Measurements from ENCODE around the gene ARHGEF33.

The ARHGEF33 gene

DNA sequence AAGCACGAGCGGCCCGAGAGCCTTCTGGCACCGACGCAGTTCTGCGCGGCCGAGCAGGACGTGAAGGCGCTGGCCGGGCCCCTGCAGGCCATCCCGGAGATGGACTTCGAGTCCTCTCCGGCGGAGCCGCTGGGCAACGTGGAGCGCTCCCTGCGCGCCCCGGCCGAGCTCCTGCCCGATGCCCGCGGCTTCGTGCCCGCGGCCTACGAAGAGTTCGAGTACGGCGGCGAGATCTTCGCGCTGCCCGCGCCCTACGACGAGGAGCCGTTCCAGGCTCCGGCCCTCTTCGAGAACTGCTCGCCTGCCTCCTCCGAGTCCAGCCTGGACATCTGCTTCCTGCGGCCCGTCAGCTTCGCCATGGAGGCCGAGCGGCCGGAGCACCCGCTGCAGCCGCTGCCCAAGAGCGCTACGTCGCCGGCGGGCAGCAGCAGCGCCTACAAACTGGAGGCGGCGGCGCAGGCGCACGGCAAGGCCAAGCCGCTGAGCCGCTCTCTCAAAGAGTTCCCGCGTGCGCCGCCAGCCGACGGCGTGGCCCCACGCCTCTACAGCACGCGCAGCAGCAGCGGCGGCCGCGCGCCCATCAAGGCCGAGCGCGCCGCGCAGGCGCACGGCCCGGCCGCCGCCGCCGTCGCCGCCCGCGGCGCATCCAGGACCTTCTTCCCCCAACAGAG lies 70.4 kb downstream of the ARHGEF33 start:
- peak; percentile 65 to 71 for DNase-seq (ENCODE audit: low read depth in 2 of 2)

DNA sequence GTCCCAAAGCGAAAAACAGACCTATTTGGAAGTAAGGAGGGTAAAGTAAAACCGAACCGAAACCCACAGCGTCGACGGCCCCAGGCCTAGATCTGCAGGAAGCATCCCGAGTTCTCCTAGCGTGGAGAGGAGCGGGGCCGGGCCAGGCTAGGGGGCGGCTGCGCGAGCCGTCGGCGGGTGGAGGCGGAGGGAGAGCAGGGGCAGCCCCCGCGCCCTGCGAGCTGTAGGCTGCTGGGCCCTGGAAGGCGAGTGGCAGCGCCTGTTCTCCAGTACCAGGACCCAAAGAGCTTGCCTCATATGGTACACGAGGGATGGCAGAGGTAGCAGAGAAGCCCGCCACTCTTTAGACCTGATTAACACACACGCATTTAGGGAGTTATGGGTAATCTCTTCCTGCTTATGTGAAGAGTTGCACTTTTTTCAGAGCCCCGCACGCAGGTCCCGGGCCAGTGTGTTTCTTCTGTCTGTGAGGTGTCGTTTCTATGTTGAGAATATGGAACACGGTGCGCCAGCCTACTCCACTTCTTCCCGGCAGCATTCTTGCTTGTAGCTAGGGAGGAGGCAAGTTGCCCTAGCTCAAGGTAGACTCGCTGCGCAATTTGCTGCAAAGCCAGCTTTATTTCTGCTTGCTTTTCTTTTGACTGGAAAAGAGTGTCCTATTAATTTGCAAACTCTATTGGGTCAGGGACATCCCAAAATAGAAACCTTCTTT lies 71.1 kb downstream of the ARHGEF33 start:
- DNase-seq (ENCODE audit: low read depth in 2 of 2) = no peak

DNA sequence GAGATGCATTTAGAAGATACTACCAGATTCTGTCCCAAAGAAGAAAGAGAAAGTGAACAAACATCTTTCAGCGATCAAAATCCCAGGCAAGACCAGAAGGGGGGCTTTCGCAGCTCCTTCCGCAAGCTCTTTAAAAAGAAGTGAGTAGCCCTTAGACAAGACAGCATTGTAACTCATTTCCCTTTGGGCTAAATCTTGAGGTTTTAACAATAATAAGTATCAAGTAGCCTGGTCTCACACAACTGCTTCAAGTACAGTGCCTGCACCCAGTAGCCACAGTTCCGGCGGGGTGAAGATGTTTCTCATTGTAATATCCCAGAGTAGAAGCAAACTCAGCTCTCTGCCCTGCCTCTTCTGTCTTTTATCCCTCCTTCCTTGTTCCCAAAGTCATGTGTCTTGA lies 76.3 kb downstream of the ARHGEF33 start:
- no peak for DNase-seq (ENCODE audit: low read depth in 2 of 2)

DNA sequence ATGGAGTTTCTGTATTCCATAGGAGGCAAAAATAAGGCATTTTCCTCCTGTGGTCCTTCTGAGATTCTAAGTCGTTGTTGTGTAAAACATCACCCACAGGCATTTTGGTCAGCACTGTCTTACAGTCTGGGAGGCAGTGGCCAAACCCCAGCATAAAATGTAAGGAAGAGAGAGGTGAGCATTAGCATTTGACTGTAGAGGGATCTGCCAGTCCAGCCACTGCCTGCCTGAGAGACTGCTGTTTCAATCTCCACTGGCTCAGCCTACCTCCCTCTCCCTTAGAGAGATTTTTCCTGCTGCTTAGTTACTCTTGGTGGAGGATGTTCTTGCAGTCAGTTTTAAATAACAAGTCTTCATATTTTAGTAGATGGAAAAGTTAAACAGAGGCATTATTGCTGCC lies 77.0 kb downstream of the ARHGEF33 start:
- DNase-seq (ENCODE audit: low read depth in 2 of 2) = no peak

DNA sequence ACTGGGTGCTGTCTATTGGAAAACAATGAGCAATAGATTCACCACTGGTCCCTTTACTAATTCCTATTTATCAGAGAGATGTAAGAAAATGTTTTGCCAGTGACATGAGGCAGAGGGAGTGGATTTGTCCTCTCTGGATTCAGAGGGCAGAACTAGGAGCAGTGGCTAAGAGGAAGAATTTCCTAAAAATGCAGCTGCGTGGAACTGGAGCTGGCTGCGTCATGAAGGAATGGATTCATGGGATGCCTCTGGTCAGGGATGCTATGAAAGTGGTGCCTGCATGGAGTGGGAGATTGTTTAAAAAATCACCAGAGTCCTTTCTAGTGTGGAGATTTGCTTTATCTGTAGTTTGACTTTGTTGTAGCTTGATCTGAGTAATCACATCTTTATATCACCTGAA lies 78.3 kb downstream of the ARHGEF33 start:
- no peak for DNase-seq (ENCODE audit: low read depth in 2 of 2)

DNA sequence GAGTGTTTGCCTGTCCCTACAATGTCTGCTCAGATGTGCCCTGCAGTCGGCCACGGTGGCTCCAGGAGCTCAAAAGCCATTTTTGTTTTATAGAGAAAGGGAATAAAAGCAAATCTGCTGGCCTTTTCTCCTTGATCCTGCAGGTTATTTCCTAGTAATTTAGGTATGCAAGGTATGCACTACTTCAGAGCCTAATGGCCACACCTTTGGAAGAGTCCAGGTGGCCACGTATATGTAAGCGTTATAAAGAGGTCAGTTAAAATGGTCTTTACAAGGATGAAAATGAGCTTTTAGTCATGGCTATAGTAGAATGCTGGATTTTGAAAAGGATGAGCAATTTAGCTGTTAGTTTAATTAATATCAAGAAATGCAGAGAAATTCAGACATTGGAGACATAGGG lies 81.7 kb downstream of the ARHGEF33 start:
- no peak for DNase-seq (ENCODE audit: low read depth in 2 of 2)

DNA sequence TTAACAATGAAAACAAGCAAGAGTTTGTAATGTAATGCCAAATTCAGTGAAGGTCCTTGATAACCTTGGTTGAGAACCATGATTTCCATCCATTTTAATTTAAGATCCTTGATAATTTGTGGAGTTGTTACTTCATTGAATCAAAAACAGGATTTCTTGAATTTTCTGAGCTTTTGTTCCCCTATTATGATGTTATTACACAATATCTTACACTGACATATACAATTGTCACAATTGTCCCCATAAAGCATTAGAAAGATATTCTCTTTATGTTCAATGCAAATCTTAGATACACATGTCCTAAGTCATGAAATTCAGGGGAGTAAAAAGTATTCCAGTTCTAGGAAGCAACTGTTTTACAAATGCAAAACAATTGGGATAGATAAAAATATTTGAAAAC lies 83.6 kb downstream of the ARHGEF33 start:
- no peak for DNase-seq (ENCODE audit: low read depth in 2 of 2)

DNA sequence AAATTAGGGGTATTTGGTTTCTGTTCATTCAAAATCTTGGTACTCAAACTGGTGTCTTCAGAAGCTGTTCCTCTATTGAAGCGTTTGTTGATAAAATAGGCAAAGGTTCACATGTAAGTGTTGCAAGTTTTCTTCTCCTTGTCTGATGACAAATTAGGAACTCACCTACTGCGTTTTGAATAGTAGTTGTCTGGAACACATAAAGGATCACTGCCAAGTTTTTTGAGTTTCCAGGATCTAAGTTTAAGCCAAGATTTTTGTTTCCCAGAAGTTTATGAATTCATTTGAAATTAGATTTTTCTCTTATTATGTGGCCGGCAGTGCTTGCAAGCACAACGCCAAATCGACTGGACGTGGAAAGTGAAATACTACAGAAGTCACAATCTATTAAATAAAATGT lies 85.4 kb downstream of the ARHGEF33 start:
- no peak for DNase-seq (ENCODE audit: low read depth in 2 of 2)

DNA sequence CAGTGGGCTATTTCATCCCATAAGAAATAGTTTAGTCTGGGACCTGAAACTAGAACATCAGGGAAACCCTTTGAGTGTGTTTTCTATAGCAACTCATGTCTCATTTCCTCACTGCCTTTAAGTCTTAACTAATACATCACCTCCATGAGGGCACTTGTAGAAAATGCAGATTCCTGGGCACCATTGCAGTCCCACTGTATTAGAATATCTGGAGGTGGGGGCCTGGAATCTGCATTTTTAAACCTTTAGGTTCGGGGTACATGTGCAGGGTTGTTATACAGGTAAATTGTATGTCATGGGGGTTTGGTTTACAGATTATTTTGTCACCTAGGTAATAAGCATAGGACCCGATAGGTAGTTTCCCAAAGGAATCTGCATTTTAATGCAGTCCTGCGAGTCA lies 87.4 kb downstream of the ARHGEF33 start:
- no peak for DNase-seq (ENCODE audit: low read depth in 2 of 2)

DNA sequence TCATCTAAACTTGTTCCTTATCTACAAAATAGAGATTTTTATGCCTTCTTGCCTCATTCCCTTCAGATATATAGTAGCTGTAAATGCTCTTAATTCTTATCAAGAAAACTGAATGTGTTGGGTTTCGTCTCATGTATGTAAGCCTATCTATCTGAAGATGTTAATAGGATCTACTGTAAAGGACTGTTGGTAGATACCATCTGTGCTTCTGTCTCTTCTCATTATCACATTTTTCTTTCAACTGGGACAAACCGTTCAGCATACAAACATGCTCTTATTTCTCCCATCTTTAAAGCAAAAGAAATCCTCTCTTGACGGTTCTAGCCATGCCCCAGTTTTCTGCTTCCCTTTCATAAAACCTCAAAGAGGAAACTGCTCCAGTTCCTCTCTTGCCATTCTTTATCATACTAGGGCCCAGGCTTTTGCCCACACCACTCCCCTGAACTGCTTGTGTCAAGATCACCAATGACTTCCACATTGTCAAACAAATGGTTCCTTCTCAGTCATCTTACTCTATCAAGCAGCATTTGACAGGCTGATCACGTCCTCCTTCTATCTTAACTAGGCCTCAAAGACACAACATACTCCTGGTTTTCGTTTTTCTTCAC lies 88.7 kb downstream of the ARHGEF33 start:
- no peak for DNase-seq (ENCODE audit: low read depth in 2 of 2)

DNA sequence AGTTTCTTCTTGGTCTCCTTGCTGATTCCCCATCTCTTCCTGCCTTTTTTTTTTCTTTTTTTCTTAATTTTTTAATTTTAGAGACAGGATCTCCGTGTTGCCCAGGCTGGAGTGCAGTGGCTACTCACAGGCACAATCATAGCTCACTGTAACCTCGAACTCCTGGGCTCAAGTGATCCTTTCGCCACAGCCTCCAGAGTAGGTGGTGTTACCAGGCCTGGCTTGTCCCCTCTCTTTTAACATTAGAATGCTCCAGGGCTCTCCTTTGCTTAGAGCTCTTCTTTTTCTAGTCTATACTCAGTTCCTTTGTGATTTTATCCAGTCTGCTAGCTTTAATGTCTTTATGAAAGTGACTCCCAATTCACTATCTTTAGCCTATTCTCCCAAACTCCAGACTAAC lies 89.2 kb downstream of the ARHGEF33 start:
- DNase-seq (ENCODE audit: low read depth in 2 of 2) = no peak

DNA sequence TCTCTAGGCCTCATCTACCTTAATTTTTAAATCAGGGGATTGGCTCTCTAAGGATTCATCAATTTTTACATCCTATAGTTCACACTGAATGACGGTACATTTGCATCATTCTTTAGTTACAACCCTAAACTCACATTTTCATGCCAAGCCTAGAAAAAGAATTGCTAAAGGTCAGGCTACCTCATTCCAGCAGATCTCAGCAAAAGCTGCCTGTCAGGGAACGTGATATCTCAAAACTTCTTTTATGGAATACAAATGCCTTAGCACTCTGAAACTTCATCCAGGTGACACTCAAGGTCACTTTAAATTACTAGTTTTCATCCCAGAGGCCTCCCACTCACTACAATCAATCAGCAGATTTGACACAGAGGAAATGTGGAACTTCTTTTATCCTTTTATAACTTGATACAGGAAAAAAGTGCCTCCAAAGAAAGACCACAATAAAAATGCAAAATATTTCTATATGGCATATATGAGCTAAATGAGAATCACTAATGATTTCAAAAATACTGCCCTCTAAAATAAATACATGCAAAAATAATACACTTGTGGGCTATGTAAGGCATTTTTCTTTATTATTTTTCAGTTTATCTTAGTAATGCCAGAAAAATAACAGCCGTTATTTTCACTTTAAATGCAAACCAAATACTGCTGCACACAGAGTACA lies 91.5 kb downstream of the ARHGEF33 start:
- no peak for DNase-seq (ENCODE audit: low read depth in 2 of 2)

DNA sequence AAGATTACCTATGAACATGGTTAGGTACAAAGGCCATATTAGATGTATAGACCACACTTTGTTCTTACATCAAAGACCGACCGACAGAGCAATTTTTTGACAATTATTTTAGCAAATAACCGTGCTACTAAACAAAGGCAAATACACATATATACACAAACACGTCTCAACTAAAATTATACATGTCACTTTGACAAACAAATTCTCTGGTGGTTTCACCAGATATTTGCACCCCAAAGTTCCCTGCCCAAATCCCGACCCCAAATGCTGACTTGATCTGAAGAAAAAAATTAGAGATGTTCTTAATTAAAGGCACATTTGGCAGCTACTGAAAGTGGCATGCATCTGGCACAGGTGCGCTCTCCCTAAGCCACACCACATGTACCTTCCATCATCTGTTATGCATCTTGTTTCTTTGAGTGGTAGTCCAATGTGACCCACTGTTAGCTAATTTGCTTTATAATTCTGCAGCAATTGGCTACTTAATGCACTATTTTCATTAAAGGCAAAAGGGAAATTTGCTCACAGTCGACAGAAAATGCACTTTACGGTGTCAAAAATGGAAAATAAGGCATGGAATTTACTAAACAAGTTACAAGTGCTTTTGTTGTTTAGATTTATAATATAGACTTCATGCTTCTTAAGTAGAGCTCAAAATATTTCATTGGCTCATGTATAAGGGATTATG lies 92.1 kb downstream of the ARHGEF33 start:
- DNase-seq (ENCODE audit: low read depth in 2 of 2) = no peak

DNA sequence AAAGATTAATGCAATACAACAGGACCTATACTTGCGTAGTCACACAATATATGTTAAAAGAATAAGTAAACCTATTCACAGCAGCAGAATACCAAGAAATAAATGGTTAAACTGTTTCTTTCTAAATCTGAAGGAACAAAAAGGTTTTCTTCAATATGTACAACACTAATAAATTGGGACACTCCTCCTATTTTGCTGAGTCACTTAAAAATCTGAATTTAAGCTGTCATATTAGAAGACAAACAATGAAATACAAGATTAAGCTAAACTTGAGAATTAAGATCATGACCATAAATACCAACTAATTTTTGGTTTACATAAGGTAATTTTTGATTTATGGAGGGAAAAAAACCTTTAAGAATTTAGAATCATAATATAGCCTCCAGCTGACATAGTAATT lies 92.8 kb downstream of the ARHGEF33 start:
- no peak for DNase-seq (ENCODE audit: low read depth in 2 of 2)

DNA sequence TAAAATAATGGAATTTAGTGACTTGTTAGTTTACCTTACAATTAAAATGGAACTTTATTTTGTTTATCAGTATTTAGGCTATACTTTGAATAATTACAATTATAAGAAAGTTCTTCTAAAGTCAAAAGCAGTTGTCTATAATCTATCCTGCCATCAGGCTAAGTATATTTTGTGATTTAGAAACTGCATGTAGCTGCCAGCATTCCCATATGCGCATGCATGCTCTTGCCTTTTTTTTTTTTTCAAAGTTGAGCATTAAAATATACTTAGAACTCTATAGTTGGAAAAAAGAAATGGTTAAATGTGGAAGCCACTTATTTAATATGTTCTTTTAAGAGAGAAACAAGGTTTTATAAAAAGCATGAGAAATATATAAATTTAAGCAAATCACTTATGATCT lies 99.0 kb downstream of the ARHGEF33 start:
- no peak for DNase-seq (ENCODE audit: low read depth in 2 of 2)

DNA sequence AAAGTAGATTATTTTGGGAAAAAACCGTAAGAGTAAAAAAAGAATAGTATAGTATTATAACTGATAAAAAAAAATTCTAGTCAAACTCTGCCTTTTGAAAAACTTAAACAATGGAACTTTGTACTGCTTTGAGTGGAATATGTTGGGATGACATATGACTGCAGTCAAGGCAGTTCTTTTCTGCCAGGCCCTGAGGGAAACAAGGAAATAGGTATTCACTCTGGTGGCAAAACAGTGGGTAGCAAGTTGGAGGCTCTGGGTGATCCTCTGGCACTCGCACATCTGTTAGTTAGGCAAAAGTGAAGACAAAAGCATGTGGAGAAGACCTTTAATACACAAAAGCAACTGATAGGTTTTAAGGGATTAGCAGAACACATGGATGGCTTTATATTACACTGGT lies 102.2 kb downstream of the ARHGEF33 start:
- no peak for DNase-seq (ENCODE audit: low read depth in 2 of 2)

DNA sequence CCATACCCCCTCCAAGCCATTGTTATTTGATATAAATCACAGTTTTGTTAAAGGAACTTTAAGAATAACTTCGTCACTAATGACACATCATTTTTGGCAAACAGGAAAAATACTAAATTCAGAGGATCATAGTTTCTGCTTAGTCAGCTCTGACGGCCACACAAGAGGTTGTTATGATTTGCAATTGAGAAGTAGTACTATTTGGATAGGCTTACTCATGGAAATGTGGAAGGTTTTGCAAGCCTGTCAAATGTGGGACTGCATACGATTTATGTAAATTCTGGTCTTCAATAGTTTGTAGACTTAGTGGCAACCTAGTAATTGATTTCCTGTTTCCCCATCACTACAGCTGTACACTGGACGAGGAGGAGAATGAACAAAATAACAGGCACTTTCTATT lies 108.1 kb downstream of the ARHGEF33 start:
- DNase-seq (ENCODE audit: low read depth in 2 of 2) = no peak

DNA sequence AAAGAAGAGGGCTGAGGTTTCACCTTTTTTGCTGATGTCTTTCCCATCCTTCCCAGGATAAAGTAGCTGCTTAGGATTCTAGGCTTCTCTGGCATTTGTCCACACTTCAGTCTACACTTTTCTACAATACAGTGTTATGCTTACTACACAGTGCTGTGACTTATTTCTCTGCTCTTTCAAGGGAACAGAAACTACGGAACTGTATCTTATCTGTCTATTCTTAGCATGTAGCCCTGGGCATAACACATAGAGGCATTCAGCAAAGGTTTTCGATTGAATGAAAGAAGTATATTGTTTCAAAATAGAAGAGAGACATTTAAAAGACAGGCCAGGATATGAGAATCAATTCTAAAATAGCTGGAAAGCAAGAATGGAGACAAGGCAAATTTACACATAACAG lies 110.9 kb downstream of the ARHGEF33 start:
- DNase-seq (ENCODE audit: low read depth in 2 of 2) = no peak

DNA sequence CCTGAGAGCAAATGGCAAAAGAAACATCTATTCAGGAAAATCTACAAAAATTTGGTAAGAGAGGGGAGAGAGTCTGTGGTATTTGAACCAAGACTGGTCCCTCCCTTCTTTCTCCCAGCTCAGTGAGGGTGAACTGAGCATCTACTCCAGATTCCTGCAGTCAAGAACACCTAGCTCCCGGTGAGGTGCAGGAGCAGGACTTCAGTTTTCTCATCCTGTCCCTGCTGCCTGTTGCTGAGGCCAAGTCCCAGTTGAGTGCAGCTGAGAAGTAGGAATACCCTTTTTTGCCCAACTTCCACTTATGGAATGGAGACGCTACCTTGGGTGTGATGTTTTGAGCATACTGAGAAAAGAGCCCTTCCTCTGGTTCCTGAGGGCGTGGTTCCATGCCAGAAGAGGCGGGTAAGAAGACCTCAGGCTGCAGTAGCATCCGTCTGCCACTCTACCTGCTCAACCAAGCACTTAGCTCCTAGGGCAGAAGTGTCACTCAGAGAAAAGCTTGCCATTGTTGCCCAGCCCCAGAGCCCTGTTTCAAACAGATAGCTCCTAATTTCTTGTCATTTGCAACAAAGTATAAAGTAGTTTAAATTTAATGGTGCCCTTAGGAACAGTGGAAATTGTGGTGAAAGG lies 118.3 kb downstream of the ARHGEF33 start:
- no peak for DNase-seq (ENCODE audit: low read depth in 2 of 2)

DNA sequence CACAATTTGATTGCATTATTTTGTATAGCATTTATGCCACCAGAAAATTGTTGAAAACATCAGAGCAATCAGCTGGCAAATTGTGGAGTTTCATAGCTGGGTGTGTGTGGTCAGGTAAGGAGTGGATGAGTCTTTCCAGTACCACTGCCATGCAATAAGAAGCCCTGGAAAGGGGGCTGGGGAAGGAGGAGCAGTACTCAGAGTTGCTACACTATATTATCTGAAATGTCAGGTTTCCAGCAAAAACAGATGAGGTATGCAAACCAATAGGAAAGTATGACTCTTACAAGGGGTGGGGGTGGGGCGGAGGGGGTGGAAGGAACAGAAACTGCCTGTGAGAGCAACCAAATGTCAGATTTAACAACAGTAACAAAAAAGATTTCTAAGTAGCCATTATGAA lies 119.0 kb downstream of the ARHGEF33 start:
- no peak for DNase-seq (ENCODE audit: low read depth in 2 of 2)

DNA sequence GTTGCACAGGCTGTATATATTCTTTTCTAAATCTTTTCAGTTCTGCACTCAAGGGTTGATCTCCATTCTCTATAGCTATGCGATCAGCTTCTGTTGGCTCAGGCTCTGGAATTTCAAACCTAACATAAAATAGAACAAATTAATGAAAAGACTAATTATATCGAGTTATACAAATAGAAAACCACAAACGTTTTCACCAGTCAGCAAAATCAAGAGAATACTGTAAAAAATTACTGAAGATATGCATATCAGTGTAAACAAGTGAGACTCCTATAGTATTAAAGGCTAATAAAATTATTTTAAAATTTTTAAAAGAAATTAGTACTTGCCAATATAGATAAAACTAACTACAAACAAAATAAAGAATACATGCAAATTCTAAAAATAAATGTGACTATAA lies 124.2 kb downstream of the ARHGEF33 start:
- DNase-seq (ENCODE audit: low read depth in 2 of 2) = no peak

DNA sequence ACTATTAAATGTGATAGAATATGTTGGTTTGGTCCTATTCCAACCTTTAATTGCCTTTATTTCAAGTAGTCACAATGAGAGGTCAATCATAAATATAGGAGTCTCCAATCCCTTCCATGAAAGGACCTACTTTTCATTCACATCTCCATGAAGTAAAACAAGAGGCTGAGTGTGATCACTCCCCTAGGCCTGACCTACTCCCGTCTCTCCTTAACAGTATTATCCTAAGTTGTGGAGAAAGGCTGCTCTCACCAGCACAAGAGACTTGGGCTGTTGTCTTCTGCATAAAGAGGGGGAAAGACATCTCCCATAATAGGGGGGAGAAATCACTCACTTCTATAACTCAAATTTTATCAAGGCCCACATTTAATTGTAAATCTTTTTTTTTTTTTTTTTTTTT lies 125.7 kb downstream of the ARHGEF33 start:
- no peak for DNase-seq (ENCODE audit: low read depth in 2 of 2)
